ENCODE measurements around the gene CCDC8.
"Not testable (repeated sequence)": the region's sequence is repeated elsewhere in the genome, so short reads cannot be mapped to it uniquely, and the experiment has no call there.

Gene CCDC8

DNA sequence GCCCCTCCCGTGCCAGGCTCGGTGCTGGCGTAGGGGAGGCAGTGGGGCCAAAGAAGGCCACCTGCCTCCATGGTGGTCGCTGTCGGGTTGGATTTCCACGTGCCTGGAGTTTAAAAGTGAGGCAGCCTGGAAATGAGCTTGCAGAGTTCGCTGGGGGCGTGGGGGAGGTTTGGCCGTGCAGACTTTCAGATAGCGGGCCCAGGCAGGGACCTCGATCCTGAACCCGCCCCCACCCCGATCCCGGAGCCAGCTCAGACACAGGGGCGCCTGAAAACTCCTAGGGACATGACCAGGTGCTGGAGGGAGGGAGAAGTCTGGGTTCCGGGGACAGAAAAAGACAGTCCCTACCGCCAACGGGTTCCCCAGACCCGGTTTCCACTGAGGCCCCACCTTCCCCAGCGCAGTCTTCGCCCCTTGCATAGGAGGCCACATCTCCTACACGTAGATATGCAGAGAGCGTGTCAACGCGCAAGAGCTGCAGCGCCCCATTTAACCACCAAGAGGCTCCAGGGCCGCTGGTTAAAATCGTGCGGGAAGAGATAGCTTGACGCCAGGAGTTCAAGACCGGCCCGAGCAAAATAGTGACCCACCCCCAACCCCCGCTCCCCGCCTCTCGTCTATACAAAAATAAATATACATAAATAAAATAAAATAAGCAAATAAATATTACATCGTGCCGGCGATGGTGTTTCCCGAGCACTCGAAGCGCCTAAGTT is 8.5 kb downstream of the CCDC8 start:
- DNase-seq (ENCODE audit: low read depth in 2 of 2, low spot score in 1 of 2) = no peak

- no peak for DNase-seq (ENCODE audit: low read depth in 2 of 2, low spot score in 1 of 2)
Measured at GRCh38 chr19:46404055-46404752, 9.2 kb downstream of the CCDC8 start.

DNA sequence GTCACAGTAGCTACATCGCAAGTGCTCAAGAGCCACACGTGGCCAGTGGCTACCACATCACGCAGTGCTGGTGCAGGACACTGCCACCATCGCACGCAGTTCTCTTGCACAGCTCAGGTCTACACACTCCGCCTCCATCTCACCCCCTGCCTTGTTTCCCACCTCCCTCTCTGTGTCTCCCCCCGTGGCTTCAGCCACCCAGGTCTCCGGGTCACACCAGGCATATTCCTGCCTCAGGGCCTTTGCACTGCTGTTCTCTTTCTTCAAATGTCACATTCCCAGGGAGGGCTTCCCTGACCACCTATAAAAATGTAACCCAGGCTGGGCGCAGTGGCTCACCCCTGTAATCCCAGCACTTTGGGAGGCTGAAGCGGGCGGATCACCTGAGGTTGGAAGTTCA is 10.6 kb downstream of the CCDC8 start:
- DNase-seq (ENCODE audit: low read depth in 2 of 2, low spot score in 1 of 2) = no peak

DNA sequence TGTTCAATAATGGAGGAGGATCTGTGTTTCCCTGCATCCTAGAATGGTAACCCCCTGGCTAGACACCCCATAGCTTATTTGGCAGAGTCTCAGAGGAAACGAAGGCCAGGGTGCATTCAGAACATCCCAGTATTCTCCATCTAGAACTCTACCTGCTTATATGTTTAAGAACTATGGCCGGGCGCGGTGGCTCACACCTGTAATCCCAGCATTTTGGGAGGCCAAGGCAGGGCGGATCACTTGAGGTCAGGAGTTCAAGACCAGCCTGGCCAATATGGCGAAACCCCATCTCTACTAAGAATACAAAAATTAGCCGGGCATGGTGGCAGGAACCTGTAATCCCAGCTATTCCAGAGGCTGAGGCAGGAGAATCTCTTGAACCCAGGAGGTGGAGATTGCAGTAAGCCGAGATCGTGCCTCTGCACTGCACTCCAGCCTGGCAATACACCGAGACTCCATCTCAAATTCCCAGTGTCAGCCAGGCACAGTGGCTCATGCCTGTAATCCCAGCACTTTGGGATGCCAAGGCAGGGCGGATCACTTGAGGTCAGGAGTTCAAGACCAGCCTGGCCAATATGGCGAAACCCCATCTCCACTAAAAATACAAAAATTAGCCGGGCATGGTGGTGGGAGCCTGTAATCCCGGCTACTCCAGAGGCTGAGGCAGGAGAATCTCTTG is 15.4 kb downstream of the CCDC8 start:
- not testable (repeated sequence) for DNase-seq (ENCODE audit: low read depth in 2 of 2, low spot score in 1 of 2)

- DNase-seq (ENCODE audit: low read depth in 2 of 2, low spot score in 1 of 2) = no peak
Measured at GRCh38 chr19:46394402-46394797, 19.0 kb downstream of the CCDC8 start.

DNA sequence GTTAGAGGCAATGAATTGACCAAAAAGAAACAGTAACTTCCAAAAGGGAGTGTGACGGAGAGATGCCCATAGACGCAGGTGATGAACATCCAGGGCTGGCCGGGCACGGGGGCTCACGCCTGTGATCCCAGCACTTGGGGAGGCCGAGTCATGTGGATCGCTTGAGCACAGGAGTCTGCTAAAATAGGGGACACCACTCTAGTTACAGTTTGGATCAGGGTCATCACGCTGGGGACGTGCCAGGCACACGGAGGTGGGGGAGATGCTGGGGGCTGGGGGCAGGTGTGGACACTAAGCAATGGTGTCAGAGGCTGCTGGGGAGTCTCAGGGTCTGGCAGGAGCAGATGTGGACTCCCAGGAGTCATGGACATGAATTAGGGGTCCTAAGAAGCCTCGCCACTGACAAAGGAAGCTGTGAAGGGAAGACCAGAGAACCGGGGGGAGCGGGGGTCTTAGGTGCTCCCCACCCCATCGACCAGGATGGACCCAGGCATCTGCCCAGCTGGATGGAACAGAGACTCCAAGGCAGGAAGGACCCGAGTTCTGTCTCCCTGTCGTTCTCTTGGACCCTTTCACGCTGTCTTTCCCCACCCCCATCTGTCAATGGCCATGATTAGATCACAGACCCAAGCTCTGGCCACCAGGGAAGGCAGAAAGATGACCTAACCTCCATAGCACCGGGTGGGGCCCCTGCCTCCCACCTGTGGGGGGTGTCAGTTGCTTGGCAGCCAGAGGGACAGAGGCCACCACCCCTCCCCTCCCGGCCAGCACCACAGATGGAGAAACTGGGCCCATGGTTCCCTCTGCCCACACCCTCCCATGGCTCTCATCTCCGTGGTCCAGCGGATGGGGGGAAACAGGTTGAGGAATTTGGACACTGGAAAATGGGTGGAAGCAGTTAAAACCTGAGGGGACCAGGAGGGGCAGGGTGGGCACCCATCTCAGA is 19.6 kb downstream of the CCDC8 start:
- DNase-seq (ENCODE audit: low read depth in 2 of 2, low spot score in 1 of 2) = no peak

- DNase-seq (ENCODE audit: low read depth in 2 of 2, low spot score in 1 of 2) = no peak
Measured at GRCh38 chr19:46392837-46393236, 20.5 kb downstream of the CCDC8 start.

DNA sequence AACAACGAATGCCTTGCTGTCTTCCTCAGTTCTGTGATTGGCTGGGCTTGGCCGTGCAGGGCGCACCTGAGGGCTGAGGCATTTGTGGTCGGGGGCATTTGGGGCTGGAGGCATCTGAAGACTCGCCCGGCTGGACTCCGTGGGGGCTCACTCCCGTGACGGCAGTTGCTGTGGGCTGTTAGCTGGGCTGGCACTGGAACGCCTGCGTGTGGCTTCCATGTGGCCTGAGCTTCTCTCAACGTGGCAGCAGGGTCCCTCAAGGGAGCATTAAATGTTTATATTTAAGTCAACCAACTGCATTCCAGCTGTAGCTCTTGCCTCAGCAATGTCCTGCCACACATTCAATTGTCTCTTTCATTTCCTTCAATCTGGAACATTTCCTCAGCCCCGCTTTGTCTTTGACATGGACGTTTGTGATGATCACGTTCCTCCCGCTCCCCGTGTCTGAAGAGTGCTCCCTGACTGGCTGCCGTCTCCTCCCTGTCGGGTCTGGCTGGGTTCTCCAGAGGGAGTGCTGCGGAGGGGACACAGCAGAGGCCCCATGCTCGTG is 21.0 kb downstream of the CCDC8 start:
- no peak for DNase-seq (ENCODE audit: low read depth in 2 of 2, low spot score in 1 of 2)

DNA sequence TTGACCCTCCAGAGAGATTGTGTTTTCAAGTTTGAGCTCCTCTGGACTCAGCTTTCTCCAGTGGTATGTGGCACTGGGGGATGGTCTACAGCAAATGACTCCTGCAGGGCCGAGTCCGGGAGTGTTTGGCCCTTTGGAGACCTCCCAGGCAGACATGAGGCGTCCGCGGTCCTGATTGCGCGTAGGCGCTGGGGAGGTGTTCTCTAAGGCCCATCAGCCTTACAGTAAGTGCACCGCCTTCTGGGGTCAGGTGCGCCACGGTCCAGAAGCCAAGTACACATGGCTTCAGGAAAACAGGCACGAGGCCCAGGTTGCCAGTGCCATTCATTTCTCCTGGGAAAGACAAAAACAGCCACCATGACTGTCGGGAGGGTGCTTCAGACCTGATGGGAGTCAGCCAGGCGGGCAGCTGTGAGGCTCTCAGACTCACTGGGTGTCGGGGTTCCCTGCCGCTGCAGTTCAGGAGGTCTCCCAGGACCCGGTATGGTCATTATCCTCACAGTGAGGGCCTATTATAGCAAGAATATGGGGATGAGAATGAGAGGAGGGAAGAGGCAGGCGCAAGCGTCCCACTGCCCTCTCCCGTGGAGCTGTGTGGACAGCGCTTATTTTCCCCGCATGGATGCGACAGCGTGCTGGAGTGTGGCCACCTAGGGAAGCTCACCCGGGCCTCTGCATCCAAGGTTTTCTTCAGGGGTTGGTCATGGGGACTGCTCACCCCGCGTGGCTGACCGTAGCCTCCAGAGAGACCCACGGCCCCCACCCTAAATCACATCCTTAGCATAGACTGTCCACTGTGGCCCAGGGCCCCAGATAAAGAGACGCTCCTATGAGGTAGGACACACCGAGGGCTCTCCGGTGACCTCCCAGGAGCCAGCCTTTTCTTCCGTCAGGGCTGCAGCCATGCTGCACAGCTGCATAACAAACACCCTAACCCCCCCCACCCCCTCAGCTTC is 21.8 kb downstream of the CCDC8 start:
- no peak for DNase-seq (ENCODE audit: low read depth in 2 of 2, low spot score in 1 of 2)

DNA sequence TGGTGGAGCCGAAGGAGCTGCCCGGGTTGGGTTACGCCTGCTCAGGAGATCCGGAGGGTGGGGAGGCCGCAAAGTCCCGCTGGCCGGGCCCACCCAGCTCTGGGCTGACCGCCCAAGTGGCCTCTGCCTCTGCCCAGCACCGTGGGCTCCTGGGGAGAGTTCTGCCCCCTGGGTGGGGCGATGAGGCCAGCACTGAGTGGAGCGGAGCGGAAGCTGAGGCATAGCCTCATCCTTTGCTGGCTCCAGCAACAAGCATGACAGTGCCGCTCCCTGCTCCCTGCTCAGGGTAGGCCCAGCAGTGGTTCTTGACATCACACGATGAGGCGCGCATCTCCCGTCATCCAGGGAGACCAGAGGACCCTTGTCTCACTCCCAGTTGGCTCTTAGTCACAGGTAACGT is 22.5 kb downstream of the CCDC8 start:
- no peak for DNase-seq (ENCODE audit: low read depth in 2 of 2, low spot score in 1 of 2)

DNA sequence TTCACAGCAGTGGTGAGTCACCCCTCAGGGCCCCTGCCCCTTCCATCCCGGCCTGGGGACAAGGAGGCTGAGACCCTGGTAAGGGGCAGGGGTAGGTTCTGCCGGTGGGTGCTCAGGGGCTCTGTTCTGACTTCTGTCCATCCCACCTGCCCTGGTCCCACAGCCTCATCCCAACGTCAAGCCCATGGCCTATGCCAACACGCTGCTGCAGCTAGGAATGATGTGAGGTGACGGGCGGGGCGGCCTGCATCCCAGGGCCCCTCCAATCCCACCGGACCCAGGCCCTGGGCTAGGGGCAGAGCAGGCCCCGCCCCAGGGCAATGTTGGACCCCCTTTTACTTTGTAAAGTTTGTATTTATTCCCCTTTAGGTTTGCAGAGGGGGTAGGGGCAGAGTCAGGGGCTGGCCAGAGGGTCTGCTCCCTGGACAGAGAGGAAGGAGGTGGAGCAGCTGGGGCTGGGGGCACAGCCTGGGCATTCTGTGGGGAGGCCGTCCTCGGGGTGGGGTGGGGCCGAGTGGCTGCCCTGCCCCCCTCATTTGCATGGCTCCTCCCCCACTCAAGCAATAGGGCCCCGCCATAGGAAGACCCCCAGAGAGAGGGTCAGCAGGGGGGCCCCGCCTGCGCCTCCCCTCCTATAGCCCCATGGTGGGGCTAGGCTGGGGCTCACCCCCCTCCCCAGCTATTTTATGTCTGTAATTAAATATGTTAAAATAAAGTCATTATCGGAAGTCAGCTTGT is 23.1 kb downstream of the CCDC8 start:
- no peak for DNase-seq (ENCODE audit: low read depth in 2 of 2, low spot score in 1 of 2)

- DNase-seq (ENCODE audit: low read depth in 2 of 2, low spot score in 1 of 2) = no peak
Measured at GRCh38 chr19:46388311-46389095, 24.9 kb downstream of the CCDC8 start.

- no peak for DNase-seq (ENCODE audit: low read depth in 2 of 2, low spot score in 1 of 2)
Measured at GRCh38 chr19:46387713-46388130, 25.6 kb downstream of the CCDC8 start.

- DNase-seq (ENCODE audit: low read depth in 2 of 2, low spot score in 1 of 2) = no peak
Measured at GRCh38 chr19:46386996-46387712, 26.2 kb downstream of the CCDC8 start.

GRCh38 chr19:46386151-46386550 is 27.2 kb downstream of the CCDC8 start:
- DNase-seq (ENCODE audit: low read depth in 2 of 2, low spot score in 1 of 2) = no peak

DNA sequence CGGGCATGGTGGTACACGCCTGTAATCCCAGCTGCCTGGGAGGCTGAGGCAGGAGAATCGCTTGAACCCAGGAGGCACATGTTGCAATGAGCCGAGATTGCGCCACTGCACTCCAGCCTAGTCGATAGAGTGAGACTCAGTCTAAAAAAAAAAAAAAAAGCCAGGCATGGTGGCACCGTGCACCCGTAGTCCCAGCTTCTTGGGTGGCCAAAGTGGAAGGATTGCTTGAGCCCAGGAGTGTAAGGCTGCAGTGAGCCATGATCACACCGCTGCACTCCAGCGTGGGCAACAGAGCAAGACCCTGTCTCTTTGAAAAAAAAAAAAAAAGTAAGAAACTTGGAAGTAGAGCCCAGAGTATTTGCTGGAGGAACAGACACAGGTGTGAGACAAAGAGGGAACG is 27.7 kb downstream of the CCDC8 start:
- DNase-seq (ENCODE audit: low read depth in 2 of 2, low spot score in 1 of 2) = no peak

DNA sequence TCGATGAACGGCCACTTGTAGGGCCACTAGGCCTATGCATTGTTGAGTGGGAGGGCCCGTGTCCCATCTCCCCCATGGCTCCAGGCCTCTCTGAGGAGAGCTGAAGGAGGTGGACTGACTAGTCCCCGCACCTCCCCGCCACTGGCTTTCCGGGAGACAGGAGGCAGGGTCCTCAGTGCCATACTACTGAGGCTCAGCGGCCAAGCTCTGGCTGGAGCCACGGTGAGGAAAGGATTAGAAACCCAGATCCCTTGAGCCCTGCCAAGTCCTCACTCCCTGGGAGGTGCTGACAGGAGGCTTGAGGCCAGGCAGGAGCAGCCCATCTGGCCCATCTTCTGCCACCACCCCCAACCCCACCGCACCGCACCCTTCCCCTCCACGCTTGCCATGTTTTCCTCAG is 29.0 kb downstream of the CCDC8 start:
- no peak for DNase-seq (ENCODE audit: low read depth in 2 of 2, low spot score in 1 of 2)

DNA sequence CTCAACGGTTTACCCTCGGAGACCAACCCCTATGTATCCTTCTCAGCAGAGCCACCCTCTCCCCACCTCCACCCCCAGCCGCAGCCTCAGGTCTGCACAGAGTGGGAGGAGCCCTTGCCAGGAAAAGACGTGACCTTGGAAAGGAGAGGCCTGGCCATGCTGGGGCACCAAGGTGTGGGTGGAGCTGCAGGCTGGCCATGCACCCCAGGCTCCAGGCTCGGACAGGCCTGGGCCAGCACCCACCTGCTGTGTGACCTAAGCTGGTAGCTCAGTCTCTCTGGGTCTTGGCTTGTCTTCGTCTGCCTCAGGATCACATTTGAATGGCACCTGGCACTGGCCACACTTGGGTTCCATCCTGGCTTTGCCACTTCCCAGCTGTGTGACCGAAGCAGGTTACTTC is 29.5 kb downstream of the CCDC8 start:
- DNase-seq (ENCODE audit: low read depth in 2 of 2, low spot score in 1 of 2) = no peak
